SK-N-SH (cell line): ENCODE measurements around the gene NEURL1. TPM values are rescaled to one million over a fixed set of nuclear protein-coding genes. Genes with fewer than 3 reads are reported as not detected.

Source experiments
- CTCF ChIA-PET: fragments of 300-600, 350-600 bp; formaldehyde crosslinking; extraction: SDS; loops from one replicate; lab custom pipeline; 2021; lab: Yijun Ruan, JAX
- POLR2A ChIA-PET: fragments of 350-600 bp; sonication (Branson Sonifier 250); formaldehyde crosslinking; extraction: SDS; loops from one replicate; lab custom pipeline; 2020; ENCODE audit warnings: antibody characterized with exemption, inconsistent platforms; lab: Yijun Ruan, JAX
- DNase-seq: peaks from one replicate; pipeline ENCODE4 v3.0.0; 2012
- H2AFZ ChIP-seq: fragments of 200-600 bp; sonication (generic); 2 replicates; pipeline ENCODE4 v1.8.1; 2016; ENCODE audit warnings: antibody characterized with exemption, mild to moderate bottlenecking, low read depth
- H3F3A ChIP-seq: fragments of 200-600 bp; sonication (generic); replicated peaks from 2 replicates; pipeline ENCODE3; 2016; ENCODE audit warnings: antibody characterized with exemption, mild to moderate bottlenecking; ENCODE audit not compliant: insufficient read depth
- H3K27ac ChIP-seq, 2 experiments: fragments of 200-500 bp in 1 of 2; fragments of 200-600 bp in 1 of 2; sonication (Bioruptor generic) in 1 of 2; sonication (generic), shearing (Covaris generic) in 1 of 2; 2 replicates each; pipeline versions ENCODE4 v1.5.1 to v1.6.1; 2014 to 2016; ENCODE audit warnings: low read depth in 2 of 2, inconsistent platforms in 1 of 2, low read length in 1 of 2, mild to moderate bottlenecking in 1 of 2, mixed read lengths in 1 of 2
- H3K27me3 ChIP-seq: fragments of 200-600 bp; sonication (generic), shearing (Covaris generic); 2 replicates; pipeline ENCODE4 v1.6.1; 2016; ENCODE audit warnings: mixed run types; ENCODE audit not compliant: insufficient read depth
- H3K36me3 ChIP-seq, 2 experiments: fragments of 200-500 bp in 1 of 2; fragments of 200-600 bp in 1 of 2; sonication (Bioruptor generic) in 1 of 2; sonication (generic) in 1 of 2; replicated peaks in 1 of 2; 2 replicates each; pipeline versions ENCODE3 to v1.5.1; 2014 to 2016; ENCODE audit warnings: low read length in 1 of 2, mild to moderate bottlenecking in 1 of 2; ENCODE audit not compliant: insufficient read depth in 2 of 2, control insufficient read depth in 1 of 2
- H3K4me1 ChIP-seq, 2 experiments: fragments of 200-500 bp in 1 of 2; fragments of 200-600 bp in 1 of 2; sonication (Bioruptor generic) in 1 of 2; sonication (generic), shearing (Covaris generic) in 1 of 2; 2 replicates each; pipeline versions ENCODE4 v1.5.1 to v1.6.1; 2014 to 2016; ENCODE audit warnings: low read depth in 1 of 2, low read length in 1 of 2, mixed run types in 1 of 2; ENCODE audit not compliant: insufficient read depth in 2 of 2, control insufficient read depth in 1 of 2
- H3K4me2 ChIP-seq: fragments of 200-600 bp; sonication (generic), shearing (Covaris generic); 2 replicates; pipeline ENCODE4 v1.6.1; 2017; ENCODE audit warnings: mixed run types
- H3K4me3 ChIP-seq, 2 experiments: fragments of 200-500 bp in 1 of 2; fragments of 200-600 bp in 1 of 2; sonication (Bioruptor generic) in 1 of 2; sonication (generic), shearing (Covaris generic) in 1 of 2; 2 replicates each; pipeline versions ENCODE4 v1.5.1 to v1.8.1; 2014 to 2016; ENCODE audit warnings: low read depth in 2 of 2, inconsistent platforms in 1 of 2, low read length in 1 of 2, mild to moderate bottlenecking in 1 of 2, mixed read lengths in 1 of 2, moderate library complexity in 1 of 2
- H3K79me2 ChIP-seq: fragments of 200-600 bp; sonication (generic); 2 replicates; pipeline ENCODE4 v1.8.1; 2017; ENCODE audit warnings: mild to moderate bottlenecking; ENCODE audit not compliant: insufficient read depth
- H3K9ac ChIP-seq: fragments of 200-600 bp; sonication (generic); 2 replicates; pipeline ENCODE4 v1.6.1; 2017; ENCODE audit warnings: mixed run types
- H3K9me2 ChIP-seq: fragments of 200-600 bp; sonication (generic); 2 replicates; pipeline ENCODE4 v1.6.1; 2017; ENCODE audit warnings: mixed run types
- H3K9me3 ChIP-seq: fragments of 200-600 bp; sonication (generic); 2 replicates; pipeline ENCODE4 v1.6.1; 2017; ENCODE audit warnings: mixed run types, mild to moderate bottlenecking, moderate library complexity
- H4K20me1 ChIP-seq: fragments of 200-600 bp; sonication (generic); 2 replicates; pipeline ENCODE4 v1.6.1; 2017; ENCODE audit warnings: mild to moderate bottlenecking, mixed run types; ENCODE audit not compliant: insufficient read depth
- CTCF ChIP-seq: fragments of 200-600 bp; sonication (generic); IDR thresholded peaks from 2 replicates; pipeline ENCODE4 v1.6.1; 2017; ENCODE audit warnings: antibody characterized with exemption, mild to moderate bottlenecking, moderate library complexity
- ELF1 ChIP-seq: IDR thresholded peaks from 2 replicates; pipeline ENCODE4 v1.4.0; 2012
- EP300 ChIP-seq, 2 experiments: IDR thresholded peaks; 2 replicates each; pipeline versions ENCODE4 v1.4.0 to v1.6.1; 2012; ENCODE audit warnings: borderline replicate concordance in 1 of 2, low read depth in 1 of 2, low read length in 1 of 2
- FOSL2 ChIP-seq: IDR thresholded peaks from 2 replicates; pipeline ENCODE4 v1.4.0; 2012; ENCODE audit warnings: low read depth, mild to moderate bottlenecking, moderate library complexity, borderline replicate concordance
- FOXJ3 ChIP-seq: sonication (generic); formaldehyde crosslinking; IDR thresholded peaks from 2 replicates; pipeline ENCODE4 v1.5.1; 2020; ENCODE audit warnings: mild to moderate bottlenecking, missing genetic modification reagents
- GABPA ChIP-seq: IDR thresholded peaks from 2 replicates; pipeline ENCODE4 v1.4.0; 2012; ENCODE audit warnings: low read depth, mild to moderate bottlenecking
- GATA2 ChIP-seq: sonication (generic); formaldehyde crosslinking; IDR thresholded peaks from 2 replicates; pipeline ENCODE4 v1.5.0; 2020; ENCODE audit warnings: mild to moderate bottlenecking, missing genetic modification reagents
- JUND ChIP-seq: IDR thresholded peaks from 2 replicates; pipeline ENCODE4 v1.4.0; 2012
- MEF2A ChIP-seq: IDR thresholded peaks from 2 replicates; pipeline ENCODE4 v1.4.0; 2012; ENCODE audit warnings: low read depth, borderline replicate concordance
- MXI1 ChIP-seq: IDR thresholded peaks from 2 replicates; pipeline ENCODE4 v1.6.1; 2012; ENCODE audit warnings: mild to moderate bottlenecking, low read depth, low read length, improper control_type of control experiment
- NFIC ChIP-seq: IDR thresholded peaks from 2 replicates; pipeline ENCODE4 v1.4.0; 2012; ENCODE audit warnings: borderline replicate concordance
- NRF1 ChIP-seq: IDR thresholded peaks from 2 replicates; pipeline ENCODE4 v1.6.1; 2012; ENCODE audit warnings: low read depth, mild to moderate bottlenecking, low read length
- POLR2AphosphoS5 ChIP-seq: IDR thresholded peaks from 2 replicates; pipeline ENCODE4 v1.6.1; 2012; ENCODE audit warnings: low read depth, low read length
- RXRA ChIP-seq: IDR thresholded peaks from 2 replicates; pipeline ENCODE4 v1.4.0; 2012; ENCODE audit warnings: low read depth, mild to moderate bottlenecking, borderline replicate concordance
- SIN3A ChIP-seq: IDR thresholded peaks from 2 replicates; pipeline ENCODE4 v1.6.1; 2012; ENCODE audit warnings: low read depth, mild to moderate bottlenecking, low read length, moderate library complexity, borderline replicate concordance
- SMC3 ChIP-seq: IDR thresholded peaks from 2 replicates; pipeline ENCODE4 v1.6.1; 2012; ENCODE audit warnings: low read depth, low read length, improper control_type of control experiment
- TAF1 ChIP-seq: IDR thresholded peaks from 2 replicates; pipeline ENCODE4 v1.6.1; 2012; ENCODE audit warnings: low read depth, mild to moderate bottlenecking, low read length, moderate library complexity, borderline replicate concordance
- TEAD4 ChIP-seq: IDR thresholded peaks from 2 replicates; pipeline ENCODE4 v1.4.0; 2012; ENCODE audit warnings: mild to moderate bottlenecking, borderline replicate concordance; ENCODE audit not compliant: insufficient read depth
- USF2 ChIP-seq: fragments of 150-350 bp; IDR thresholded peaks from 2 replicates; pipeline ENCODE4 v1.6.1; 2017; ENCODE audit warnings: antibody characterized with exemption, low read length, low read depth, borderline replicate concordance
- WGBS: methylation state at CpG from one replicate; pipeline ENCODE4 v1.1.6; 2017; ENCODE audit warnings: low lambda C conversion rate; 5-methylcytosine and 5-hydroxymethylcytosine counted together
- polyA plus RNA-seq, 3 experiments: library from polyadenylated mRNA; depleted of rRNA; stranded (reverse); fragments of >200 nt; gene quantifications; 2 replicates each; pipeline ENCODE4 v1.2.3, GENCODE V29; 2012
- TF ChIP-seq, protein P1 (sequence below): IDR thresholded peaks from 2 replicates; pipeline ENCODE4; 2012

NEURL1 gene
- polyA plus RNA-seq, 1 of the 3 experiments (the other 2 are of a cell fraction) = 0.05 TPM

DNA sequence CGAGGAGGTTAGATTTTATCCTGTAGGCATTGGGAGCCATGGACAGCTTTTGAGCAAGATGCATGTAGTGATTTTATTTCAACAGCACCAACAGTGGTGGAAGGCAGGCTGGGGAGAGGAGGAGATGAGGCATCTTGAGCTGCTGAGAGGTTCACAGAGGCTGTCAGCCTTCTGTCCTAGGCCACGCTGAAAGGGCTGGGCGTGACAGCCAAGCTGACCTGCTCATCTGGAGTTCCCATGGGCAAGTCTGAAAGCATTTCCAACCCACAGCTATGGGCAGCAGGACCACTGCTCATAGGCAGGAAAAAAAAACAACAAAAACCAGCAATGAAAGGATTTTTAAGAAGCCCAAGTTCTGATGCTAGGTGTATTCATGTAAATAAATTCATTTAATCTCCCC is 7.7 kb downstream of the NEURL1 start:
- Histone ChIP-seq H3K27me3 (peaks cover 24% of the 10 kb centered on the region; the same call in 1 of the 2 replicates), H3K4me3 (no peak overlapping the region), H3K4me2 (no peak overlapping the region), H3K36me3 (no peaks in the 10 kb centered on the region), H2AFZ (no peak overlapping the region), H4K20me1 (no peaks in the 10 kb centered on the region), H3K9ac (no peak overlapping the region), H3K9me3 (no peaks in the 10 kb centered on the region), H3F3A (peaks cover 5% of the 10 kb centered on the region), H3K4me1 (peaks cover 6 to 27% of the 10 kb centered on the region in 2 experiments; a peak in 3 of 4 replicates), H3K79me2 (no peaks in the 10 kb centered on the region), H3K27ac (peak overlapping the region in 1 of 2 experiments; percentile 62; a peak in 2 of 4 replicates), H3K9me2 (no peaks in the 10 kb centered on the region)
- WGBS = 65% methylated on average over 3 of the region's 3 CpGs
- POLR2A ChIA-PET = no interaction called here
- CTCF ChIA-PET = interaction anchor here (1.0 to 3.9 kb wide), 2 partner anchors 15 to 51 kb away, joined by 3 to 16 read pairs; no protein-coding TSS in a partner anchor
- DNase-seq = no peak
- no peak for TF ChIP-seq USF2
- no peak for TF ChIP-seq CTCF
- no peak for TF ChIP-seq JUND
- no peak for TF ChIP-seq TAF1
- TF ChIP-seq ELF1 = no peak
- TF ChIP-seq FOSL2 = no peak
- no peak for TF ChIP-seq NFIC
- TF ChIP-seq, protein P1, sequence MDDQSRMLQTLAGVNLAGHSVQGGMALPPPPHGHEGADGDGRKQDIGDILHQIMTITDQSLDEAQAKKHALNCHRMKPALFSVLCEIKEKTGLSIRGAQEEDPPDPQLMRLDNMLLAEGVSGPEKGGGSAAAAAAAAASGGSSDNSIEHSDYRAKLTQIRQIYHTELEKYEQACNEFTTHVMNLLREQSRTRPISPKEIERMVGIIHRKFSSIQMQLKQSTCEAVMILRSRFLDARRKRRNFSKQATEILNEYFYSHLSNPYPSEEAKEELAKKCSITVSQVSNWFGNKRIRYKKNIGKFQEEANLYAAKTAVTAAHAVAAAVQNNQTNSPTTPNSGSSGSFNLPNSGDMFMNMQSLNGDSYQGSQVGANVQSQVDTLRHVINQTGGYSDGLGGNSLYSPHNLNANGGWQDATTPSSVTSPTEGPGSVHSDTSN = no peak
- TF ChIP-seq EP300 (IDR thresholded peaks at IDR 0.05; ENCODE audit: borderline replicate concordance in 1 of 2, low read depth in 1 of 2, low read length in 1 of 2) = no peak
- no peak for TF ChIP-seq RXRA
- no peak for TF ChIP-seq SIN3A
- no peak for TF ChIP-seq TEAD4
- TF ChIP-seq GATA2 (CRISPR knock-in tag) = no peak
- no peak for TF ChIP-seq MEF2A
- TF ChIP-seq FOXJ3 (CRISPR knock-in tag) = no peak
- TF ChIP-seq GABPA = no peak
- TF ChIP-seq MXI1 = no peak
- TF ChIP-seq POLR2AphosphoS5 = no peak
- no peak for TF ChIP-seq SMC3
- TF ChIP-seq NRF1 = no peak
